Lower leg skin (tissue), 4 donors: ENCODE measurements around the gene GJC3. TPM values are rescaled to one million over a fixed set of nuclear protein-coding genes. Genes with fewer than 3 reads are reported as not detected.
"Not testable (repeated sequence)": the region's sequence is repeated elsewhere in the genome, so short reads cannot be mapped to it uniquely, and the experiment has no call there.

ENCODE experiments used
- DNase-seq, 2 donors: peaks; one replicate each; pipeline ENCODE4 v3.0.0-alpha.2; 2019; ENCODE audit warnings: low spot score in 2 of 2
- H3K4me3 ChIP-seq: fragments of 200-600 bp; sonication (generic); 2 replicates; pipeline ENCODE4 v1.5.1; 2017; ENCODE audit warnings: mild to moderate bottlenecking, low read depth; ENCODE audit not compliant: poor library complexity, severe bottlenecking
- POLR2A ChIP-seq, 2 donors: fragments of 450-650 bp; IDR thresholded peaks; one replicate each; pipeline ENCODE4 v1.6.1; 2016 to 2017; ENCODE audit warnings: antibody characterized with exemption in 2 of 2, mild to moderate bottlenecking in 1 of 2, moderate library complexity in 1 of 2
- WGBS, 2 donors: methylation state at CpG; one replicate each; pipeline ENCODE4 v1.1.5; 2018; 5-methylcytosine and 5-hydroxymethylcytosine counted together
- intact Hi-C: fragments of 100-400 bp; cut with DNase I; formaldehyde crosslinking; loops from one replicate; pipeline ENCODE4 v1.15.0; 2023; ENCODE audit warnings: low total_unique reads
- total RNA-seq, 4 donors: library from RNA; depleted of rRNA; stranded (reverse); fragments of >200 nt; gene quantifications; one replicate each; pipeline ENCODE4 v1.1.0, GENCODE V29; 2016
- TF ChIP-seq, protein P1 (sequence below), 3 donors: fragments of 450-650 bp; IDR thresholded peaks; one replicate each; pipeline ENCODE4 v1.5.1; 2016; ENCODE audit warnings: antibody characterized with exemption in 3 of 3, mild to moderate bottlenecking in 3 of 3, moderate library complexity in 2 of 3

The GJC3 gene
- total RNA-seq, 4 donors from 2014 or later = 0.25 to 3.4 (median 1.5) TPM

DNA sequence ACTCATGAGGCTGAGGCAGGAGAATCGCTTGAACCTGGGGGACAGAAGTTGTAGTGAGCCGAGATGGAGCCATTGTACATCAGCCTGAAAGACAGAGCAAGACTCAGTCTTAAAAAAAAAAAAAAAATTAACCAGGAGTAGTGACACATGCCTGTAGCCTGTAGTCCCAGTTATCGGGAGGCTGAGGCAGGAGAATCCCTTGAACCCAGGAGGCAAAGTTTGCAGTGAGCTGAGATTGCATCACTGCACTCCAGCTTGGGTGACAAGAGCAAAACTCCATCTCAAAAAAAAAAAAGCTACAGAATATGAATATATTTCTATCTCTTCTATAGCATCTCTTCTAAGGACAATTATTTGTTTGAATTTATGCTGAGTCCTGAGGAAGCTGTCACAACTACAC lies 39.9 kb upstream of the GJC3 start:
- H3K4me3 ChIP-seq = no peak overlapping the region
- DNase-seq = no peak
- WGBS, 2 donors = 87 to 88% methylated on average over 3 of the region's 3 CpGs
- TF ChIP-seq POLR2A (IDR thresholded peaks at IDR 0.05) = no peak
- TF ChIP-seq, protein P1, sequence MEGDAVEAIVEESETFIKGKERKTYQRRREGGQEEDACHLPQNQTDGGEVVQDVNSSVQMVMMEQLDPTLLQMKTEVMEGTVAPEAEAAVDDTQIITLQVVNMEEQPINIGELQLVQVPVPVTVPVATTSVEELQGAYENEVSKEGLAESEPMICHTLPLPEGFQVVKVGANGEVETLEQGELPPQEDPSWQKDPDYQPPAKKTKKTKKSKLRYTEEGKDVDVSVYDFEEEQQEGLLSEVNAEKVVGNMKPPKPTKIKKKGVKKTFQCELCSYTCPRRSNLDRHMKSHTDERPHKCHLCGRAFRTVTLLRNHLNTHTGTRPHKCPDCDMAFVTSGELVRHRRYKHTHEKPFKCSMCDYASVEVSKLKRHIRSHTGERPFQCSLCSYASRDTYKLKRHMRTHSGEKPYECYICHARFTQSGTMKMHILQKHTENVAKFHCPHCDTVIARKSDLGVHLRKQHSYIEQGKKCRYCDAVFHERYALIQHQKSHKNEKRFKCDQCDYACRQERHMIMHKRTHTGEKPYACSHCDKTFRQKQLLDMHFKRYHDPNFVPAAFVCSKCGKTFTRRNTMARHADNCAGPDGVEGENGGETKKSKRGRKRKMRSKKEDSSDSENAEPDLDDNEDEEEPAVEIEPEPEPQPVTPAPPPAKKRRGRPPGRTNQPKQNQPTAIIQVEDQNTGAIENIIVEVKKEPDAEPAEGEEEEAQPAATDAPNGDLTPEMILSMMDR (IDR thresholded peaks at IDR 0.05) = no peak
- intact Hi-C loops = no loop called here

DNA sequence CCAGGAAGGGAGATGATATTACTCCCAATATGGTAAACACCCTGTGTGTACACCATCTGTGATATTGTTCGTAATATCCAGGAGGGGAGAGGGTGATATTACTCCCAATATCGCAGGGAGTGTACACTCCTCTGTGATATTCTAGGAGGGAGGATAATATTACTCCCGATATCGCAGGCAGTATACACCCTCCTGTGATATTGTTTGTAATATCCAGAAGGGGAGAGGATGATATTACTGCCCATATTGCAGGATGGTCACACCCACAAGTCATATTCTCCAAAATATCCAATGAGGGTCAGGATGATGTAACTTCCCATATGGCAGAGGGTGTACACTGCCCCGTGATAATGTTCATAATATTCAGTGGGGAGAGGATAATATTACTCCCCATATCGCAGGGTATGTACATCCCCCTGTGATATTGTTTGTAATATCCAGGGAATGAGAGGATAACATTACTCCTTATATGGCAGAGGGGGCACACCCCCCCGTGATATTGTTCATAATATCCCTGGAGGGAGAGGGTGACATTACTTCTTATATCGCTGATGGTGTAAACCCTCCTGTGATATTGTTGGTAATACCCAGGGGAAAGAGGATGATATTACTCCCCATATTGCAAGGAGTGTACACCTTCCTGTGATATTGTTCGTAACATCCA lies 29.3 kb upstream of the GJC3 start:
- intact Hi-C loops = no loop called here
- TF ChIP-seq POLR2A (IDR thresholded peaks at IDR 0.05) = no peak
- TF ChIP-seq, protein P1 (IDR thresholded peaks at IDR 0.05) = no peak
- no peak overlapping the region for H3K4me3 ChIP-seq
- no peak for DNase-seq
- 66 to 73% methylated on average over 9 of the region's 9 CpGs for WGBS, 2 donors

DNA sequence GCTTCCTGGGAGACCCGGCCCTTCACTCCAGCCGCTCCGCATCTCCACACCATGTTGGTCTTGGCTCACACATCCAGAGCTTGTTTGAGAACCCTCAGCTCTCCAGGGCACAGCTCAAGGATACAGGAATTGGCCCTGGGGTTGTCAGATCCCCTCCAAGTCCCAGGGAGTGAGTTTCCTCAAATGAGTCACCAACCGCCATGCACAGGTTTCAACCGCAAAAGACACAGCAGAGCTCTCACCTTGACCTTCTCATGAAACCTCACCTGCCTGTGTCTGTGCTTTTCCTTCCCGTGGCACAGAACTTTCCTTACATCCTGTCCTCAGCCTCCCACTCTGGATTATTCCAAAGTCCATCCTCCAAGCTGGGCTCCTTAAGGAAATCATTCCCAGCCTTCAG lies 25.8 kb upstream of the GJC3 start:
- WGBS, 2 donors = 73 to 81% methylated on average over 6 of the region's 6 CpGs
- TF ChIP-seq POLR2A (IDR thresholded peaks at IDR 0.05) = no peak
- TF ChIP-seq, protein P1 (IDR thresholded peaks at IDR 0.05) = no peak
- DNase-seq = no peak
- no peak overlapping the region for H3K4me3 ChIP-seq
- intact Hi-C loops = no loop called here

DNA sequence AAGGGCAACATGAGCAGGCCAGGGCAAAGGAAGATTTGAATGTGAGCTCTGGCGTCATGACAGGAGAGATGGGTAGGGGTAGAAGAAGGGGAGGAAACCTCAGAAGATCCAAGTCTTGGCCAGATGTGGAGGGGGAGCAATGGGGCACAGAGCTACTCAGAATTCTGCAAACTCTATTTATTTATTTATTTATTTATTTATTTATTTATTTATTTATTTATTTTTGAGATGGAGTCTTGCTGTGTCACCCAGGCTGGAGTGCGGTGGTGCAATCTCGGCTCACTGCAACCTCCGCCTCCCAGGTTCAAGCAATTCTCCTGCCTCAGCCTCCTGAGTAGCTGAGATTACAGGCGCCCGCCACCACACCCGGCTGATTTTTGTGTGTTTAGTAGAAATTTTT lies 25.2 kb upstream of the GJC3 start:
- intact Hi-C loops, H3K4me3 ChIP-seq, DNase-seq: not testable (repeated sequence)
- 88 to 94% methylated on average over 7 of the region's 7 CpGs for WGBS, 2 donors

DNA sequence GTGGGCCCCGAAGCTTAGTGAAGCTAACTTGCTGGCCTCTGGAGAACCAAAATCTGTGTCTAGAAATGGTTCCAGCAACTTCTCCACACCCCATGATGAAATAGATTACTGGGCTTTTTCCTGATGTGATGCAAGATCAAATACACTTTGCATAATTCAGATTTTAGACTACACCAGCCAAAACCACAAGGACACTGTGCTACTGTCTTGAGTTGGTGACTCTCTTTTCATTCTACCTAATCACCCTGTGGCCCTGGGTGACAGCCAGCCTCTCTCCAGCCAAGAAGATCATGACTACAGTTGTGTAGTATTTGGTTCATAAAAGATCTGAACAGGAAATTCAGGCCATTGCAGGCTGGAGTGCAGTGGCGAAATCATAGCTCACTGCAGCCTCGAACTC lies 24.2 kb upstream of the GJC3 start:
- no peak for TF ChIP-seq POLR2A (IDR thresholded peaks at IDR 0.05)
- TF ChIP-seq, protein P1 (IDR thresholded peaks at IDR 0.05) = no peak
- peak; percentile 82 to 91 for DNase-seq
- intact Hi-C loops = no loop called here
- H3K4me3 ChIP-seq = no peak overlapping the region
- 63 to 65% methylated on average over 3 of the region's 3 CpGs for WGBS, 2 donors

DNA sequence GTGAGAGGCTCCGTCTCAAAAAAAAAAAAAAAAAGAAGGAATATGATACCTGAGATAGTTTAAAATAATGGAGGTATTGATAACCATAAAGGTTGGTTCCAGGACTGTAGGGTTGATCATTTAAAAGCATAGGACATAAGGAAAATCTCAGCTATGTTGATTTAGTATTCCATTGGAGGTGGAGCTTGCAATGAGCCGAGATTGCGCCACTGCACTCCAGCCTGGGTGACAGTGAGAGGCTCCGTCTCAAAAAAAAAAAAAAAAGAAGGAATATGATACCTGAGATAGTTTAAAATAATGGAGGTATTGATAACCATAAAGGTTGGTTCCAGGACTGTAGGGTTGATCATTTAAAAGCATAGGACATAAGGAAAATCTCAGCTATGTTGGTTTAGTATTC lies 23.2 kb upstream of the GJC3 start:
- WGBS, 2 donors = 75 to 91% methylated on average over 4 of the region's 4 CpGs
- not testable (repeated sequence) for DNase-seq

DNA sequence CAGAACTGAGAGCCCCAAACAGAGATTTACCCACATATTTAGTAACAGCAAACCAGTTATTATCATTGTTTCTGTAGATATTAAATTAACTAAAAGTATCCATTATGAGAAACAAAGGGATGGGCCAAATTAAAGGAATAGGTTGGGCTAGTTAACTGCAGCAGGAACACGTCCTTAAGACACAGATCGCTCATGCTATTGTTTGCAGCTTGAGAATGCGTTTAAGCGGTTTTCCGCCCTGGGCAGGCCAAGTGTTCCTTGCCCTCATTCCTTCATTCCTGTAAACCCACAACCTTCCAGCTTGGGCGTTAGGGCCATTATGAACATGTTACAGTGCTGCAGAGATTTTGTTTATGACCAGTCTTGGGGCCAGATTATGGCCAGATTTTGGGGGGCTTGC lies 21.4 kb upstream of the GJC3 start:
- not testable (repeated sequence) for DNase-seq

More for the DNA sequence above, 23.2 kb upstream of the GJC3 start:
- H3K4me3 ChIP-seq, intact Hi-C loops: not testable (repeated sequence)

More for the DNA sequence above, 21.4 kb upstream of the GJC3 start:
- H3K4me3 ChIP-seq, intact Hi-C loops: not testable (repeated sequence)
- 91 to 94% methylated on average over 6 of the region's 6 CpGs for WGBS, 2 donors
